GM21786 (cell line): ENCODE measurements around the gene FLCN.

Experiments
- ATAC-seq: cut with Tn5 transposase; IDR thresholded peaks from one replicate; pipeline ENCODE4 v1.9.1; 2021; ENCODE audit not compliant: unreplicated experiment

FLCN gene

GRCh38 chr17:17170346-17170985, 66.5 kb downstream of the FLCN start:
- ATAC-seq, result no peak

GRCh38 chr17:17169396-17169795, 67.6 kb downstream of the FLCN start:
- no peak for ATAC-seq

DNA sequence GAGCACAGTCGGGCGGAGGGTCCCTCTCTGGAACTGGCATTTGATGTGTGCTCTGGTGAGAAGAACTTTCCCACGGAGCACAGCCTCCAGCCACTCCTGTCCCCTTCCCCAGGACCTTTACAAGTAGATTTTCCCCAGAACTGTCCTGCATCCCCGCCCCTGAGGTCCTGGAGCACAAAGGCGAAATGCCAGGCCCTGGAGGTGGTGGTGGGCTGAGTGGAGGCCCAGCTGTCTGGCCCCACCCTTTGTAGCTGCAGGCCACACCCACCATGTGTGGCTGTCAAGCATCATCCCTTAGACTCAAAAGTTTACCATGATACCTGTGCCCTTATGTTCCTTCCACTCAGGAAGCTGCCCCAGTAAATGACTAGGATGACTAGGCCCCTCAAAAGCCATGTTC, 68.6 kb downstream of the FLCN start:
- ATAC-seq, result no peak

GRCh38 chr17:17167986-17168385, 69.0 kb downstream of the FLCN start:
- ATAC-seq, result no peak

GRCh38 chr17:17167356-17167755, 69.6 kb downstream of the FLCN start:
- no peak for ATAC-seq

- no peak for ATAC-seq
These were observed 70.5 kb downstream of the FLCN start for GRCh38 chr17:17166446-17166845.

GRCh38 chr17:17165666-17166308, 71.2 kb downstream of the FLCN start:
- no peak for ATAC-seq

GRCh38 chr17:17164676-17165075, 72.3 kb downstream of the FLCN start:
- ATAC-seq, result no peak

DNA sequence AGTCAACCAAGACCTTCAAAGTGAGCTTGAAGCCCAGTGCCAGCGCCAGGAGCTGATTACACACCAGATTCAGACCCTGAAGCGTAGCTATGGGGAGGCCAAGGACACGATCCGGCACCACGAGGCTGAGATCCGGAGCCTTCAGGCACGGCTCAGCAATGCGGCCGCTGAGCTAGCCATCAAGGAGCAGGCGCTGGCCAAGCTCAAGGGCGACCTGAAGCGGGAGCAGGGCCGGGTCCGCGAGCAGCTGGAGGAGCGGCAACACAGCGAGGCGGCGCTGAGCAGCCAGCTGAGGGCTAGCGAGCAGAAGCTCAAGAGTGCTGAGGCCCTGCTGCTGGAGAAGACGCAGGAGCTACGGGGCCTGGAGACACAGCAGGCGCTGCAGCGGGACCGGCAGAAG, 72.8 kb downstream of the FLCN start:
- ATAC-seq, result no peak
